Calu3 (cell line): ENCODE results near the gene AMOTL1. TPM values are rescaled to one million over a fixed set of nuclear protein-coding genes. Genes with fewer than 3 reads are reported as not detected.

Experiments
- BruUV-seq: library from RNA; stranded (reverse); fragments of 400-500 nt; replicated peaks from 2 replicates; lab custom pipeline; 2021; lab: Mats Ljungman, UMichigan
- CTCF ChIA-PET: fragments of 300-600 bp; sonication (Branson Sonifier 250); formaldehyde crosslinking; loops from one replicate; lab custom pipeline; 2022; ENCODE audit warnings: antibody characterized with exemption; lab: Charles Lee
- DNase-seq: peaks from one replicate; pipeline ENCODE4 v3.0.0; 2022
- H3K27ac Mint-ChIP-seq: one replicate; pipeline ENCODE4 v1.8.0; 2022; ENCODE audit warnings: mixed read lengths; ENCODE audit not compliant: unreplicated experiment
- H3K27me3 Mint-ChIP-seq: one replicate; pipeline ENCODE4 v1.8.0; 2022; ENCODE audit warnings: mixed read lengths; ENCODE audit not compliant: unreplicated experiment
- H3K36me3 Mint-ChIP-seq: one replicate; pipeline ENCODE4 v1.8.0; 2022; ENCODE audit warnings: mild to moderate bottlenecking, moderate library complexity, mixed read lengths; ENCODE audit not compliant: insufficient read depth, unreplicated experiment
- H3K4me1 Mint-ChIP-seq: one replicate; pipeline ENCODE4 v1.8.0; 2022; ENCODE audit warnings: mild to moderate bottlenecking, low read depth, mixed read lengths; ENCODE audit not compliant: unreplicated experiment
- H3K4me3 Mint-ChIP-seq: one replicate; pipeline ENCODE4 v1.8.0; 2022; ENCODE audit warnings: mild to moderate bottlenecking, low read depth, moderate library complexity, mixed read lengths; ENCODE audit not compliant: unreplicated experiment
- H3K9me3 Mint-ChIP-seq: one replicate; pipeline ENCODE4 v1.8.0; 2022; ENCODE audit warnings: low read depth, mixed read lengths; ENCODE audit not compliant: unreplicated experiment
- intact Hi-C: fragments of 100-400 bp; cut with micrococcal nuclease; formaldehyde crosslinking; loops from one replicate; pipeline ENCODE4 v1.10.0; 2022; ENCODE audit not compliant: unreplicated experiment
- total RNA-seq: library from RNA; stranded (reverse); gene quantifications from 2 replicates; pipeline ENCODE4 v1.2.3, GENCODE V29; 2022
- TF ChIP-seq, protein P1 (sequence below): fragments of 200-600 bp; IDR thresholded peaks from one replicate; pipeline ENCODE4 v1.8.0; 2022; ENCODE audit warnings: antibody characterized with exemption; ENCODE audit not compliant: unreplicated experiment

Gene AMOTL1
- total RNA-seq, 1 experiment from 2014 or later, result 24.2 TPM

DNA sequence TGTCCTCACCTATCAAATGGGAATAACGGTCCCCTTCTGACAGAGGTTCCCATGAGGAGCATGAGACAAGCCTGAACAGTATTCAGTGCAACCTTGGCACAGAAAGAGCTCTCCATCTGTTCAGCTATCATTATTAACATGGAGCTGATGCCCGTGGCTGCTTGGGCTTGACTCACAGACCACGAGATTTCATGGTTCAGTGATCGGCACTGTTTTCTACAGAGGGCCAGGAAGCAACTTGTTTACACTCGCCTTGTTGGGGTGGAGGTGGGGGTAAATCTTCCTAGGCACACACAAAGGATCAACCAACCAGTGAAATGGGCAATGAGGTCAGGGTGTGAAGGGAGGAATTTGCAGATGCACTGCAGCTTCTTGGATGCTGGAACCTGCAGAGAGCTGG lies 117.0 kb downstream of the AMOTL1 start:
- no peak overlapping the region for H3K4me3 Mint-ChIP-seq
- peaks cover 3% of the 10 kb centered on the region for H3K9me3 Mint-ChIP-seq
- H3K27ac Mint-ChIP-seq, result no peak overlapping the region
- no TSS peak for BruUV-seq
- peaks cover 3% of the 10 kb centered on the region for H3K4me1 Mint-ChIP-seq
- H3K27me3 Mint-ChIP-seq, result no peaks in the 10 kb centered on the region
- DNase-seq, result no peak
- CTCF ChIA-PET, result no interaction called here
- TF ChIP-seq, protein P1, sequence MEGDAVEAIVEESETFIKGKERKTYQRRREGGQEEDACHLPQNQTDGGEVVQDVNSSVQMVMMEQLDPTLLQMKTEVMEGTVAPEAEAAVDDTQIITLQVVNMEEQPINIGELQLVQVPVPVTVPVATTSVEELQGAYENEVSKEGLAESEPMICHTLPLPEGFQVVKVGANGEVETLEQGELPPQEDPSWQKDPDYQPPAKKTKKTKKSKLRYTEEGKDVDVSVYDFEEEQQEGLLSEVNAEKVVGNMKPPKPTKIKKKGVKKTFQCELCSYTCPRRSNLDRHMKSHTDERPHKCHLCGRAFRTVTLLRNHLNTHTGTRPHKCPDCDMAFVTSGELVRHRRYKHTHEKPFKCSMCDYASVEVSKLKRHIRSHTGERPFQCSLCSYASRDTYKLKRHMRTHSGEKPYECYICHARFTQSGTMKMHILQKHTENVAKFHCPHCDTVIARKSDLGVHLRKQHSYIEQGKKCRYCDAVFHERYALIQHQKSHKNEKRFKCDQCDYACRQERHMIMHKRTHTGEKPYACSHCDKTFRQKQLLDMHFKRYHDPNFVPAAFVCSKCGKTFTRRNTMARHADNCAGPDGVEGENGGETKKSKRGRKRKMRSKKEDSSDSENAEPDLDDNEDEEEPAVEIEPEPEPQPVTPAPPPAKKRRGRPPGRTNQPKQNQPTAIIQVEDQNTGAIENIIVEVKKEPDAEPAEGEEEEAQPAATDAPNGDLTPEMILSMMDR, result no peak
- no peaks in the 10 kb centered on the region for H3K36me3 Mint-ChIP-seq
- intact Hi-C loops, result no loop called here

DNA sequence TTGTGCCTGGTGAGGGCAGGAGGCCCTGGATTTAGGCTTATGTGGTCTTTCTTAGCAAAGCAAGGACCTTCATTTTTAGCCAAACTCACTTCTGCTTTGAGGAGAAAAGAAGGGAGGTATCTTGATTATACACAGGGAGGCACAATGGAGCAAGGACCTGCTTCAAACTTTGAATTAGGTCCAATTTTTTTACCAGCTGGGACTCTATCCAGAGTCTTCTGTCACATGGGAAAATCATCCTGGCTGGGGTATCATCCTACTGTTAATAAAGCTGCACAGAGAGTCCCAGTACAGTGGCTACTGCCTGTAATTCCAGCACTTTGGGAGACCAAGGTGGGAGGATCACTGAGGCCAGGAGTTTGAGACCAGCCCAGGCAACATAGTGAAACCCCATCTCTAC lies 117.4 kb downstream of the AMOTL1 start:
- CTCF ChIA-PET, result no interaction called here
- no TSS peak for BruUV-seq
- intact Hi-C loops, result no loop called here
- H3K4me3 Mint-ChIP-seq, result no peak overlapping the region
- TF ChIP-seq, protein P1, result no peak
- H3K9me3 Mint-ChIP-seq, result peaks cover 3% of the 10 kb centered on the region
- no peak overlapping the region for H3K27ac Mint-ChIP-seq
- no peak for DNase-seq
- H3K36me3 Mint-ChIP-seq, result no peaks in the 10 kb centered on the region
- H3K27me3 Mint-ChIP-seq, result no peaks in the 10 kb centered on the region
- no peaks in the 10 kb centered on the region for H3K4me1 Mint-ChIP-seq

DNA sequence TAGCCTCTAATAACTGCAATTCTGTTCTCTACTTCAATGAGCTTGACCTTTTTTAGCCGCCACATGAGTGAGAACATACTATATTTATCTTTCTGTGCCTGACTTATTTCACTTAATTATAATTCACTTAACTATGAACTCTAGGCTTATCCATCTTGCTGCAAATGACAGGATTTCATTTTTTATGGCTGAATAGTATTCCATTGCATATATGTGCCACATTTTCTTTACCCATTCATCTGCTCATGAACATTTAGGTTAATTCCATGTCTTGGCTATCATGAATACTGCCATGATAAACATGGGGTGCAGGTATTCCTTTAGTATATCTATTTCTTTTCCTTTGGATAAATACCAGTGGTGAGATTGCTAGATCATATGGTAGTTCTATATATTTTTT lies 120.0 kb downstream of the AMOTL1 start:
- CTCF ChIA-PET, result interaction anchor here (0.7 kb wide), 1 partner anchor 692 kb away, joined by 3 read pairs; no protein-coding TSS in a partner anchor

DNA sequence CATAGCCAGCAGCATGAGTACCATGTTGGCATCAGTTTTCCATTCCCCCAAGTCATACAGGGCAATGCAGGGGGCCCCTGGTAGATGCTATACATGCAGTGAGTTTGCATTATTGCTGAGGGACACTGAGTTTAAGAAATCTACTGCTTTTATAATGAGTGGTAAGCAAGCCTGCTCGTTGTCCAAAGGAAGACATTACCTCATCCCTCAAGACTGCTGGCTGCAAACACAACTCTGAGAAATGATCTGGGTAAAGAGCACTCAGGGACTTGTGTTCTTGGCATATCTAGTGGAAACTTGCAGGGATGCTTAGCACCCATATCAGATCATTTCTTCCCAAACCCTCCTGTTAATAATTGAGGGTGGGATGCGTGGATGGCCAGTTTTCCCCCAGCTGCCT lies 127.3 kb downstream of the AMOTL1 start:
- TF ChIP-seq, protein P1, result no peak
- H3K4me1 Mint-ChIP-seq, result no peaks in the 10 kb centered on the region
- no peak overlapping the region for H3K27ac Mint-ChIP-seq
- CTCF ChIA-PET, result interaction anchor here (0.7 kb wide), 1 partner anchor 124 kb away, joined by 3 read pairs; no protein-coding TSS in a partner anchor
- H3K27me3 Mint-ChIP-seq, result no peaks in the 10 kb centered on the region
- no peak overlapping the region for H3K4me3 Mint-ChIP-seq
- DNase-seq, result no peak
- no peaks in the 10 kb centered on the region for H3K9me3 Mint-ChIP-seq
- H3K36me3 Mint-ChIP-seq, result no peaks in the 10 kb centered on the region
- intact Hi-C loops, result loop anchor here (5.0 to 10.0 kb wide), 2 partner anchors 108 to 381 kb away; partner anchors contain the start of gene C11orf97
- no TSS peak for BruUV-seq

More for the DNA sequence above, 120.0 kb downstream of the AMOTL1 start:
- no peaks in the 10 kb centered on the region for H3K27me3 Mint-ChIP-seq
- no peak for DNase-seq
- no TSS peak for BruUV-seq
- intact Hi-C loops, result no loop called here
- no peaks in the 10 kb centered on the region for H3K36me3 Mint-ChIP-seq
- H3K4me1 Mint-ChIP-seq, result no peaks in the 10 kb centered on the region
- H3K27ac Mint-ChIP-seq, result no peak overlapping the region
- H3K4me3 Mint-ChIP-seq, result no peak overlapping the region
- TF ChIP-seq, protein P1, result no peak
- H3K9me3 Mint-ChIP-seq, result peaks cover 3% of the 10 kb centered on the region
